T-helper 2 cell treated with Interferon-gamma antibody and Interleukin-4, amounts not matched to agents 100 ng/mL and 5 ng/mL, for 36 hours (primary cell): Measurements from ENCODE around the gene PARP12. TPM values are rescaled to one million over a fixed set of nuclear protein-coding genes. Genes with fewer than 3 reads are reported as not detected.

Experiments used
- intact Hi-C: fragments of 100-400 bp; cut with micrococcal nuclease; formaldehyde crosslinking; loops from one replicate; pipeline ENCODE4 v1.15.1; 2023
- total RNA-seq: library from RNA; stranded (reverse); gene quantifications from 2 replicates; pipeline ENCODE4 v1.2.3, GENCODE V29; 2022

PARP12 gene
- total RNA-seq, 1 donor from 2014 or later, result 125 TPM

DNA sequence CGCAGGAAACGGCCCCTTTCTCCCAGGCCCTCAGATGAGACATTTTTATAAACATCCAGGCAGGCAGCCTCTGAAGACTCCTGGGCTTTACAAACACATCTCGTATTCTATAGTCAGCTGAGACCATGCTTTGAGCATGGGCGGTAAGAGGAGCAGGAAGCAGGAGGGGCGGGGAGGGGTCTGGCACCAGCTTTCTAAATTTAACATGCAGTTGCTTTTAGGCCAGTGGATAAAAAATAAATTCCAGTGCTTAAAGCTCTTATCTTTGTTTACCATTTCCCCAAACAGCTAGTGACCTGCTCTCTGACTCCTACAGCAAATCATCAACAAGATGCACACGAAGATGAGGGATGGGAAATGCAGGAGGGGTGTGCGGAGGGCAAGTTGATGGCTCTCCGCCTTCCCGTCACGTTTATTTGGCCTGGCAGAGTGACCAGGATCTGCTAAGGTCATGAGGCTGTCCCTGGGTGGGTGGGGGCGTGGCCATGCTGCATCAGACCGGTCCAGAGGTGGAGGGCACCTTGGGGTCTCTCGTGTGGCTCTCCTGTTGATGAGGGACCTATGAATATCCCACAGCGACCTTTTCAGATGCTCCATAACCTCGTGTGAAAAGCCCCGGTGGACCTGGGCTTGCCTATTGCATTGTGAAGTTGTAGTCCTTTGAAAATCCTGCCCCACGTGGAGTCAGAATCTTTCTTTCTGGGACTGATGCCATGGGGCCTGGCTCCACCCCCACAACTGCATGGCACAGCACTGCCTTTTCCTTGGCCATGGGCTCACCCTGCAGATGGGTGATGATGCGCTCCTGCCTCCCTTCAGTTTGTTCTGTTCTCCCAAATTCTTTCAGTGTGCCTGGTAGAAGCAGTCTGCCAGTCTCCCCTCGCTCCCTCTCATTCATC, 67.5 kb downstream of the PARP12 start:
- intact Hi-C loops, result no loop called here

DNA sequence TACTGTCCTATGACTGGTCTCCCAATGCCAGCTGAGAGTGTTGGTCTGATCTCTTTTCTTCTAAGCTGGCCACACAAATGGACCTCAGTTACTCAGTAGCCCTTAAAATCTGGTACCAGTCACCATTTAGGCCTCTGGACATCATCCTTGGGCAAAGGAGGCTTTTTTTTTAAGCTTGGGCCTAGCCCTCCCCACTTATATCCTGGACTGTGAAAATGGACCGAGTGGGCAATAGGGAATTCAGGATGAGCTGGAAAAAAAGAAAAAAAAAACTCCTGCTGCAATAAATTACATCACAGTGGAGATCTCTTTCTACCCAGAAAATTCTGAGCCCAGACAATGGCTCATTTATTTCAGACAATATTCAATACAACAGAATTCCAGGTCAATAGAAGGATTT, 68.4 kb downstream of the PARP12 start:
- intact Hi-C loops, result no loop called here

DNA sequence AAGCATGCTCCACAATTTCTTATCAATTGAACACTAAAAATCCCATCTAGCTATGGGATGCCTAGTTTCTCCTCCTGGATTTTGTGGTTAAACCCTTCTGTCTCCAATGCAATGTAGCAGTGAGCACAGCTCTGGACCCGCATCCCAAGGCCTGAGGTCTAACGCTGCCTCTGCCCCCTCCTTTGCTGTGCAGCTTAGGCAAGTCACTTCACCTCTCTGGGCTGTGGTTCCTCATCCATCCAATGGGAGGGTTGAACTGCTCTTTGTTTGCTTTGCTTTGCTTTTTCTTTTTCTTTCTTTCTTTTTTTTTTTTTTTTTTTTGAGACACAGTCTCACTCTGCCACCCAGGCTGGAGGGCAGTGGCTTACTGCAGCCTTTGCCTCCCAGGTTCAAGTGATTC, 69.2 kb downstream of the PARP12 start:
- intact Hi-C loops, result no loop called here

DNA sequence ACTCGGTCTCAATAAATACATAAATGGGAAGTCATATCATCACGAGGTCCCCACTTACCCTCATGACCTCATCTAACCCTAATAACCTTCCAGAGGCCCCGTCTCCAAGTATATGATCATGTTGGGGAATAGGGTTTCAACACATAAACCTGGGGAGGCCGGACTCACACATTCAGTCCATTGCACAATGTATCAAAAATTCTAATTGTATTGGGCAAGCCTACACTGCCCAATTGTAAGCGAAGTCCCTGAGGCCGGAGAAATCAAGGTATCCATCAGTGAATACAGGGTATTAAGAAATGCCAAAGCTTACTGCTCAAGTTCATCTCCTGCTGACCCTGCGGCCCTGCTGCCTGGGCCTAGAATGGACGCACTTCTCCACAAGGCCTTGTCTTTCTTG, 69.6 kb downstream of the PARP12 start:
- intact Hi-C loops, result no loop called here

DNA sequence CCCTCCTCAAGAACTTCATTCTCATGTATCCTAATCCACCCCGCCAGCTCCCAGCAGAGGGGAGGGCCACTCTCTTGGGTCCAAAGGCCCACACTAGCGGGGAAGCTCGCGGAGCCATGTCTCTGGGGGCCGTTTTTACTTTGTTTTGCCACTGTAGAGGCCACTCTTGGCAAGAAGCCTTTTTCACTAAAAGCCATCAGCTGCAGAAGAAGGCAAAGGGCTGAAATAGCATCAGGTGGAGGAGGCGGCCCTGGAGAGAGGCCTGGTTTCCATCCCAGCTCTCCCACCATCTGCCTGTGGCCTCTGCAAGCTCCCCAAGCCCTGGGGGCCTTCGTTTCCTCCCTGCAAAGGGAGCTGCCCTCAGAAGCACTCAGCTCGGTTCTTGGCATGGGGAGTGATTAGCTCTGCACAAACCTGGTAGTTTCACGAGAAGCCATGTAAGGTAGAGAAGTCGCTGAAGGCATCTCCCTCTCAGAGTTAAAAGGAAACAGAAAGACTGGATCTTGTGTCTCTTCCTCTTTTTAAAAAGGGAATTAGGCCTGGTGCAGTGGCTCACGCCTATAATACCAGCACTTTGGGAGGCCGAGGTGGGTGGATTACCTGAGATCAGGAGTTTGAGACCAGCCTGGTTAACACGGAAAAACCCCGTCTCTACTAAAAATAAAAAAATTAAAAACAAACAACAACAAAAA, 70.3 kb downstream of the PARP12 start:
- intact Hi-C loops, result no loop called here

DNA sequence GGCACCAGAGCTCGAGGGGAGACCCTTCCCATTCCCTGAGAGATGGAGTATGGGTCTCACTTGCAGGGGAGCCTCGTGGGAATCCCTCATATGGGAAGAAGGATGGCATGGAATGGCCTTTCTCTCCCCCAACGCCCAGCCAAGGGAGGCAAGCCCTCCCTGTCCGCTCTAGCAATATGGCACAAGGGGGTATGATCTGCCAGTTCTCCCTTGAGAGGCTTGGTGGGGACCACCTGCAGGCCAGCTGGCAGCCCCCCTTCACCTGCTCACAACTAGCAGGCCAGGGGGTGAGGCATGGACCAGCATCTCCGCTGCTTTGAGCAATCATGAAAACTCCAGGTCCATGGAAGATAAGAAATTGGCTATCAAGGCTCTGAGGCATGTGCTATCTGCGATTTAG, 70.8 kb downstream of the PARP12 start:
- intact Hi-C loops, result no loop called here

DNA sequence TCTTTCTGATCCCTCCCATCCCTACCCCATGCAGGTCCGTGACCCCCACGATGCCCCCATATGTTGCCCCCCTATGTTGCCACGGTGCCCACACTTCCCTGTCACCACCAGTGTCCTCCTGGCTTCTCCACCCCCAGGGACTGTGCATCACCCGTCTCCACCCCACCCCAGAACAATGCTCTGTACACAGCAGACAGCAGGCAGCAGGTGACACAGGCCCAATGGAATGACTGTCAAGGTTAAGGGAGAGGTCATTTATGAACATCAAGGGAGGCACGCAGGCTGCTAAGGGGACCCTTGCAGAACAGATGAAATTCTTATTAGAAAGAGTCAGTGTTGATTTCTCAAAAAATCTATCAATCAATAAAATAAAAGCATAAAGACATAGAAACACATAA, 71.5 kb downstream of the PARP12 start:
- intact Hi-C loops, result no loop called here

DNA sequence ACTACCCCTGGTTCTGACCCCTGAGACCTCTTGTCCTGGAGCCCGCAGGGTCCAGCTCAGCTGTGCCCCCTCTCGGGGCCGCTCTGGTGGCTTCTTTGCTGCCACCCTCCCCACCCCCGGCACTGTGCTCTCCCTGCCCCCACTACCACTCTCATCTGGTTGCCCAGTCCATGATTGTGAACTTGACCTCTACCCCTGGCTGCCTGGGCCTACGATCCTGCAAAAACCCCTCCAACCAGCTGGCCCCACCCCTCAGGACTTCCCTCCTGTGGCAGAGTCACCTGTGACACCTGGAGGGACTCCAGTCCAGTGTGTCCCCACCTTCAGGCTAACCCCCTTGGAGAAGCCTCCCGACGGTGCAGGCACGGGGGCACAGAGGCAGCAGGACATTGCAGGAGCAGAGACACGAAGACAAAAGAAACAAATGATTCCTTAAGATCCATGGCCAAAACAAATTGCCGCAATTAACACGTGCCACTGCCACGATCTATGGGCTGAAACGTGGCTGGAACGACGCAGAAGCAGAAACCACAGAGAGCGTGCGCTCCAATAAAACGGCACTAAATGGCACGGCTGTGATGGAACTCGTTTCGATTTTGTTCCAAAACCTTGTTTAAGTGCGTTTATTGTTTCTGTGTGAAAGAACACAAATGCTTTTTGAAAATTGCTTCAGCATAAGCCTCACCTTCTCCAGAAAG, 72.0 kb downstream of the PARP12 start:
- intact Hi-C loops, result no loop called here

DNA sequence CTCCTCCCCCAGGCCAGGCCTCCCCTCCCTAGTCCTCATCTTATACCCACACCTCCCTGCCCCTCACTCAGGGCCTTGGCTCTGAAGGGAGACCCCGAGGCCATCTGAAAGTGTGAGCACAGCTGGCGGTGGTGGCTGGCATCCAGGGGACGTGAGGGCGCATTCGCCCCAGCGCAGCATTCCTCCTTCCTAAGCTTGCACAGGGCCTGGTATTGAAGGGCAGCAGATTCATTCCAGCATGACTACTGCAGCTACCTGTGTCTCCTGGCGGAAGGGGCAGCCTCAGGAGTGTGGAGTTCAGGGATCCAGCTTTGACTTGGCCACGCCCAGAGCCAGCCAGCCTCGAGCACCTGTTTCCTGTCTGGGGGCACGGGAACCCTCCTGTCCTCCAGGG, 72.6 kb downstream of the PARP12 start:
- intact Hi-C loops, result no loop called here

DNA sequence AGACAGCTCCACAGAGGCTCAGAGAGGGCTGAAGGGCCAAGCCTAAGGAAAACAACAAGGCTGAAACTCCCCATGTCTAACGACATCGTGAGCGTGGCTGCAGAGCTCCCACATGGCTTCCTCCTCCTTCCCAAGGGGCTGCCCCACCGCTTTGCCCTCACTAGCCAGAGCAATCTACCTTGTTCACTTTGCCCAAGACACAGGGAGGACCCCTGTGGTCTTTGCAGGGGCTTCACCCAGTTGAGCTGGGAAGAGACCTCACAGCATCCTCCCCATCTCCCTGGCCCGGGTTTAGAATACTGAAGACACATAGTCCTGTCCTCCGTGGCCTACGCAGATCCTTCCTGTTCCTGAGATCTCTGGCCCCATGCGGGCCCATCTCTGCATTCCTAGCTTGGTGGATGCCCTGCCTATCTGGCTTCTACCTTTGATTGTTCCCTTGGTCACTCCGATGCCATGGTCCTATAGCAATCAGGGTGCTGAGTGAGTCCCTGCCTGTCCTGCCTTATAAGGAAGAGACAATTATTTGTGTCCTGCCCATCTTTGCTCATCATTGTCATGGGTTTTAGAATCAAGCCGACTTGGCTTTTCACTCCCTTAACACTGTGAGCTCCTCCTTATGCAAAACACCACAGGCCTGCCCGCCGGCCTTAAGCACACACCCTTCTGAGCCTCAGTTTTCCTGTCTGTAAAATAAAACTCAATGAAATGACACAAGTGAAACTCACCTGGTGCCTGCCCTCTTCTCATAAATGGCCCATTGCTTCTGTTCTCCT, 73.2 kb downstream of the PARP12 start:
- intact Hi-C loops, result no loop called here

DNA sequence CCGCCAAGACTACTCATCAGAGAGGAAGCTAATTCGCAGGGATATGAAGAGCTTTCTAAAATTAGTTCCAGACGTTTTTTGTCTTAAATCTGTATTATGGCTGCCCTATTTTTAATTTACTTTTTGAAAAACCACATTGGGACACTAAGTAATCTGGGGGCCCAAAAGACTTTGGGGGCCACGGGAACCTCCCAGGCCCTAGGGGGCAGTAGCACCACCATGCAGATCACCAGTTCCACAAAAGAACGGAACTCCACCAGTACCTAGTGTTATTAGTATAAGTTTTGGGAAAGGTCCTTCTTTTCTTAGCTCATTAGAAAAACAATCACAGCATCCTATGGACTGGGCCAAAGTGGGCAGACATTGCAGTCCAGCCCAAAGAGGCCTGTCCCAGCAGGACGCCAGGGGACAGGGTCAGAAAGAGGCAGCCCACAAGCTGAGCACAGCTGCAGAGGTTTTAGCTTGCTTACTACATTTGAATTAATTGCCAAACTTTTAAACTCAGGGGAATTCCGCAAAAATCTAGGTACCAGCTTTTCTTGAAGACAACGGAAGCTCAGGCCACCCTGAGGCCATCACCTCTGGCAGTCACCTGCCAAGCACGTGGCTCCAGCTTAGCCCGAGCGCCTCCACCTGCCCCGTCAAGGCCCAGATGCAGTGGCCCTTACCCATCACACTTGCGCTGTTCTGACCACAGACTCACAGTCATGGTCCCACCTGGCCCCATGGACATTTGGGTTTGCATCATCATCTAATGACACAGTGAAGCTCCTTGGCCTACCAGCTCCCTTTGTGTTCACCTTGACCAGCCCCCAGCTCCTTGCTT, 74.8 kb downstream of the PARP12 start:
- intact Hi-C loops, result no loop called here

DNA sequence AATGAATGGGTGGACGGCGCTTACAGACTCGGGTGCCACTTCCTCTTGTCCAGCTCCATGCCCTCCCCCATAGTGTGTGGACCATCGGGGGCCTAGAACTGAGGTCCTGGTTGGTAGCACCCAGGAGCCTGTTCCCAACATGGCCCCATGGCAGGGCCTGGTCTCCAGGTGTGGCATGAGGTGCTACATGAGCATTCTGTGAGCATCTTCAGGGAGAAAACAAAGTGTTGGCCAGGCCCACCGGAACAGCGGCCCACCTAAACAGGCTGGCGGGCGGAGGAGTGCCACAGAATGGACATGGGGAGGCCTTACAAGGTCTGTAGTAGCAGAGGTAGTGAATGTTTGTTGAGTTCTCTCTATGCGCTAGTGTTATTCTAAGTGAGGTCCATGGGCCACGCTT, 76.9 kb downstream of the PARP12 start:
- intact Hi-C loops, result no loop called here

DNA sequence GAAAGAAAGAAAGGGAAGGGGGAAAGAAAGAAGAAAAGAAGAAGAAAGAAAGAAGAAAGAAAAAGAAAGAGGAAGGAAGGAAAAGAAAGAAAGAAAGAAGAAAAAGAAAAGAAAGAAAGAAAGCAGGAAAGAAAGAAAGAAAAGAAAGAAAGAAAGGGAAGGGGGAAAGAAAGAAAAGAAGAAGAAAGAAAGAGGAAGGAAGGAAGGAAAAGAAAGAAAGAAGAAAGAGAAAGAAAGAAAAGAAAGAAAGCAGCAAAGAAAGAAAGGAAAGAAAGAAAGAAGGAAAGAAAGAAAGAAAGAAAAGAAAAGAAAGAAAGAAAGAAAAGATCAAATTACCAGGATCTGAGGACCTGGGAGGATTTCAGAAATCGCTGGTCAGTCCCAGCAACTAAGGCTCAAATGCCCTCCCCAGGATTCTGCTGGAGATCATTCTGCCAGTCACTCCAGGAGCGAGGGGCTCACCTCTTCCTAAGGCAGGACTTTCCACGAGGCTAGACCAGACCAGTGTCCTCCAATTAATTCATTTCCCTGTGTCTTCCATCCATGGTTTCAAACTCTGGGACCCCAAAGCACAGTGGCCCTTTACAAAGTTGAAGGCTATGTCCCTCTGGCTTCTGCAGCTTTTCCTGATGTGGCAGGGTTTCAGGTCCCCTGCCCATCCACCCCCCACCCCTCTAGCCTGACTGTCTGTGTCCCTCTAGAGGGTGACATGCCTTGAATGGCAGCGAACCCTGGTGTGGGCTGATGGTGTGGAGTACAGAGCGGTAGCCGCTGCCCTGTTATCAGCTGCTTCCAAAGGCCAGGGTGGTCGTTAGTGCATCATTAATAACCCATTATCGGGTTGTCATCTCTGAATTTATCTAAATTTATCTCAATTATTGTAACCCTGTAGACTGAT, 77.9 kb downstream of the PARP12 start:
- intact Hi-C loops, result loop anchor here (5.0 kb wide), 2 partner anchors 208 to 338 kb away; partner anchors contain the start of gene HIPK2

DNA sequence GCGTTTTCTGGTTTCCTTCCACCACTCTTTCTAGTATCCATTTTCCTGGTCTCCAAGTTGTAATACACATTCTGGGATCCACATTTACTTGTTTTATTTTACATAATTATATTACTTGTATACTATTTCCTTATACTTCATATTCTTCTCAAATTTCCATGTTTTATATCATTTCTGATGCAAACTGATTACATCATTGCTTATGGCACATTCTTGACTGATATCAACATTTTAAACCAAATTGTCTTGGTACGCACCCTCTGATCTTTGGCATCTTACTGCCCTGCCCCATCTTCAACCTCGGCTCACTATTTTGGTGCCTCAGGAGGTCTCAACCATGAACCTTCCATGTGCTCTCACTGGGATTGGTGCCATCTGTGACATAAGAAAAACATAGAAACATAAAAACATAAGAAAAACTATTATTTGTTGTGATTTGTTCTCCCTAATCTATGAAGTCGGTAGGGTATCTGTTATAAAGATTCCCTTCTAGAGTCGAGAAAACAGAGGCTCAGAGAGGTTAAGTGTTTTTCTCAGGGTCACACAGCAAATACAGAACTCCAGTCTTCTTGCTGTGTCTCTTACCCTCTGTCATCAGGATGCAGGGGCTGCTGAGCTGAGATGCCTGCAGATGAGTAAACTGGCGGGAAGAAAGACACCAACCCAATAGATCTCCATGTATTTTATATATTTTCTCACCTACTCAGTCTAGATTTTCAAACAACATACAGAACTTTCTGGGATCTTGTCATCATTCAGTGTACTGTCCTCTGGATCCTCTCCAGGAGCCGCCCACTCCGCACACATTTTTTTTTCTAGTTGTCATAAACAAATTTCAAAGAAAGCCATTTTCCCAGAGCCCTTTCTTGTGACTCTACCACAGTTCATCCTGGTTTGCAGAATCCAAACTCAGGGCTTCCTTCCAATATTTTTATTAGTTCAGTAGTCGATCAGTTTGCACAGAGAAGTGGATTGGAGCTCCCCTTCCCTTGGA, 79.5 kb downstream of the PARP12 start:
- intact Hi-C loops, result loop anchor here (5.0 kb wide), 2 partner anchors 206 to 336 kb away; partner anchors contain the start of gene HIPK2

DNA sequence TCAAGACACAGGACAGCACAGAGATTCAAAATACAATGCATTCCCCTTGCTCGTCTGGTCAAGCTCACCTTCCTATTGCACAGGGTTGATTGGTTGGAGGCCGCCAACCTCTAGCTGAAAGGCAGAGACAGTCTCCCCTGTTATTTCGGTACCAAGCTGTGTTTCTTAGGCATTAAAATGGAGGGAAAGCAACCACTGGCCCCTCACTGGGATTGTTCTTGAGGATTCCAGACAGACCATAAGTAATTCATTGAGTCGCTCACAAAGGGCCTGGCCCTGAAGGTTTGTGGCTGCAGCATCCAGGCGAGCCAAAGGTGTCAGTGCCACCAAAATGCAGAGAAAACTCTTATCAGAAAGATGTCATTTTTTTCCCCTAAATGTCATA, 81.2 kb downstream of the PARP12 start:
- intact Hi-C loops, result loop anchor here (5.0 kb wide), 2 partner anchors 204 to 334 kb away; partner anchors contain the start of gene HIPK2

DNA sequence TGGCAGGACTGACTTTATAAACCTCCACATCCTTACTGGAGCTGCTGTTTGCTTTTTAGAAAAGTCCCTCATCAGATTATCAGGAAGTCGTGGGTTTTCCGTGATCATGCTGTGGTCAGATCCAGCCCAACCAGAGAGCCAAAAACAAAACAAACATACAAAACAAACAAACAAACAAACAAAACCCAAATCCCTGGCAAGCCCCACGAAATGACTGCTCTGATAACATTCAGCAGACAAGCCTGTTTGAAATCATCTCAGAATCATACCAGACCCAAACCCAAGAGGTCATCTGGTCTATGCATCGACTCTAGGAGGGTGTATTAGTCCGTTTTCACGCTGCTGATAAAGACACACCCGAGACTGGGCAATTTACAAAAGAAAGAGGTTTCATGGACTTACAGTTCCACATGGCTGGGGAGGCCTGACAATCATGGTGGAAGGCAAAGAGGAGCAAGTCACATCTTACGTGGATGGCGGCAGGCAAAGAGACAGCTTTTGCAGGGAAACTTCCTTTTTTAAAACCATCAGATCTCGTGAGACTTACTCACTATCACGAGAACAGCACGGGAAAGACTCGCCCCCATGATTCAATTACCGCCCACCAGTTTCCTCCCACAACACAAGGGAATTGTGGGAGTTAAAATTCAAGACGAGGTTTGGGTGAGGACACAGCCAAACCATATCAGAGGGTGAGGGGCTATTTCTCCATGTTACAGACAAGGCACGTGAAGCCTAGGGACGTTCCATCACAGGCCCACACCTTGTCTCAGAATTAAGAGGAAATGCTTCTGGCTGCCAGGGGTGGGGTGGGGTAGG, 85.7 kb downstream of the PARP12 start:
- intact Hi-C loops, result no loop called here
